CD4-positive, alpha-beta memory T cell (primary cell): ENCODE results near the gene CCDC90B. TPM values are rescaled to one million over a fixed set of nuclear protein-coding genes. Genes with fewer than 3 reads are reported as not detected.

Experiments
- CTCF ChIA-PET: fragments of 350-600 bp; sonication (Branson Sonifier 250); formaldehyde crosslinking; loops from one replicate; lab custom pipeline; 2021; ENCODE audit warnings: inconsistent platforms; ENCODE audit not compliant: partially characterized antibody; lab: Charles Lee
- POLR2A ChIA-PET: fragments of 350-600 bp; sonication (Branson Sonifier 250); formaldehyde crosslinking; loops from one replicate; lab custom pipeline; 2021; ENCODE audit not compliant: partially characterized antibody; lab: Charles Lee
- DNase-seq, 5 donors: peaks; one replicate each; pipeline versions ENCODE4 v3.0.0 to v3.0.0-alpha.2; 2020 to 2022; ENCODE audit warnings: mixed read lengths in 1 of 5
- H3K27ac ChIP-seq: one replicate; pipeline ENCODE4 v1.7.0; 2013; ENCODE audit warnings: low read depth, low read length
- H3K27me3 ChIP-seq: 2 replicates; pipeline ENCODE4 v1.7.0; 2013; ENCODE audit warnings: mild to moderate bottlenecking, low read length, moderate library complexity; ENCODE audit not compliant: insufficient read depth
- H3K36me3 ChIP-seq: 2 replicates; pipeline ENCODE4 v1.7.0; 2013; ENCODE audit warnings: mild to moderate bottlenecking, low read length, moderate library complexity; ENCODE audit not compliant: insufficient read depth
- H3K4me1 ChIP-seq: 2 replicates; pipeline ENCODE4 v1.7.0; 2013; ENCODE audit warnings: mild to moderate bottlenecking, low read length, moderate library complexity; ENCODE audit not compliant: insufficient read depth
- H3K4me3 ChIP-seq, 2 donors: one replicate each; pipeline ENCODE4 v1.7.0; 2013; ENCODE audit warnings: low read length in 2 of 2, mild to moderate bottlenecking in 1 of 2
- H3K9me3 ChIP-seq, 2 donors: one replicate each; pipeline ENCODE4 v1.7.0; 2013; ENCODE audit warnings: low read length in 2 of 2, control low read depth in 1 of 2; ENCODE audit not compliant: control insufficient read depth in 1 of 2
- H3K27ac Mint-ChIP-seq, 7 donors: one replicate each; pipeline ENCODE4 v1.8.0; 2020 to 2021; ENCODE audit warnings: mixed read lengths in 7 of 7, mild to moderate bottlenecking in 6 of 7, inconsistent platforms in 3 of 7, moderate library complexity in 3 of 7
- H3K27me3 Mint-ChIP-seq, 2 donors: one replicate each; pipeline ENCODE4 v1.8.0; 2020 to 2021; ENCODE audit warnings: mixed read lengths in 2 of 2
- H3K36me3 Mint-ChIP-seq, 2 donors: one replicate each; pipeline ENCODE4 v1.8.0; 2020 to 2021; ENCODE audit warnings: mixed read lengths in 2 of 2, inconsistent platforms in 1 of 2, mild to moderate bottlenecking in 1 of 2
- H3K4me1 Mint-ChIP-seq, 4 donors: one replicate each; pipeline ENCODE4 v1.8.0; 2020 to 2021; ENCODE audit warnings: mixed read lengths in 4 of 4, mild to moderate bottlenecking in 1 of 4
- H3K4me3 Mint-ChIP-seq, 8 donors: one replicate each; pipeline ENCODE4 v1.8.0; 2020 to 2021; ENCODE audit warnings: mixed read lengths in 8 of 8, mild to moderate bottlenecking in 7 of 8, moderate library complexity in 6 of 8, inconsistent platforms in 3 of 8
- H3K9me3 Mint-ChIP-seq, 8 donors: one replicate each; pipeline ENCODE4 v1.8.0; 2020 to 2021; ENCODE audit warnings: mixed read lengths in 8 of 8, mild to moderate bottlenecking in 5 of 8, inconsistent platforms in 3 of 8, moderate library complexity in 1 of 8
- intact Hi-C: fragments of 100-400 bp; cut with micrococcal nuclease; formaldehyde crosslinking; loops from one replicate; pipeline ENCODE4 v1.15.1; 2023
- polyA plus RNA-seq, 2 donors: library from polyadenylated mRNA; unstranded; fragments of 300-500 nt; fragmentation: Illumina TruSeq; gene quantifications; one replicate each; pipeline ENCODE4 v1.2.3, GENCODE V29; 2021
- total RNA-seq, 2 experiments: library from RNA; stranded (reverse); gene quantifications; one replicate each; pipeline ENCODE4 v1.2.3, GENCODE V29; 2021

Gene CCDC90B
- 10 to 100 TPM; 37.6 to 38.0 TPM for total RNA-seq
- 10 to 100 TPM; 60.8 to 79.5 TPM for polyA plus RNA-seq

GRCh38 chr11:83285771-83286528 is at the start of gene CCDC90B:
Gene CCDC90B, minus strand, starts transcription at chr11:83286367. Its CDS starts 395 bp downstream, at chr11:83285972.
- peak within 1 kb of the TSS; percentile 98 to 100 (median 100) for H3K27ac Mint-ChIP-seq
- Histone ChIP-seq H3K27me3 (no peaks in the 10 kb centered on the region), H3K4me1 (peaks cover 42% of the 10 kb centered on the region), H3K36me3 (no peaks in the 10 kb centered on the region), H3K4me3 (peak within 1 kb of the TSS; percentile 89 to 92), H3K27ac (peak within 1 kb of the TSS; percentile 95), H3K9me3 (no peaks in the 10 kb centered on the region)
- peak; percentile 95 to 97 (median 97) for DNase-seq
- ChIA-PET CTCF (interaction anchor here (0.8 to 2.8 kb wide), 5 partner anchors 36 to 418 kb away, joined by 3 to 16 read pairs (median 6); partner anchors contain the start of genes DDIAS, PCF11 and PRCP), POLR2A (interaction anchor here (0.6 to 4.1 kb wide), 11 partner anchors 9 to 388 kb away, joined by 3 to 72 read pairs (median 4); partner anchors contain the start of genes ANKRD42, DDIAS, PCF11 and PRCP)
- no peaks in the 10 kb centered on the region for H3K27me3 Mint-ChIP-seq
- H3K4me1 Mint-ChIP-seq: peaks cover 26 to 46% (median 34%) of the 10 kb centered on the region in 4 donors
- H3K36me3 Mint-ChIP-seq: peaks cover 4 to 20% of the 10 kb centered on the region in 2 donors
- peaks cover 0 to 3% (median 0%) of the 10 kb centered on the region in 8 donors for H3K9me3 Mint-ChIP-seq
- intact Hi-C loops: loop anchor here (1.0 to 5.0 kb wide), 6 partner anchors 93 to 1419 kb away; partner anchors contain the start of genes ANKRD42, DDIAS, FAM181B and PCF11
- H3K4me3 Mint-ChIP-seq: peak within 1 kb of the TSS; percentile 94 to 99 (median 98)

GRCh38 chr11:83335446-83336070 is 49.4 kb upstream of the CCDC90B start:
- H3K9me3 Mint-ChIP-seq: peaks cover 0 to 2% (median 0%) of the 10 kb centered on the region in 8 donors
- intact Hi-C loops: no loop called here
- peaks cover 0 to 3% (median under 1%) of the 10 kb centered on the region in 4 donors for H3K4me1 Mint-ChIP-seq
- H3K27ac Mint-ChIP-seq: no peak overlapping the region
- Histone ChIP-seq H3K4me3 (no peak overlapping the region), H3K27ac (no peak overlapping the region), H3K4me1 (no peaks in the 10 kb centered on the region), H3K9me3 (no peaks in the 10 kb centered on the region), H3K27me3 (no peaks in the 10 kb centered on the region), H3K36me3 (no peaks in the 10 kb centered on the region)
- H3K36me3 Mint-ChIP-seq: no peaks in the 10 kb centered on the region
- POLR2A ChIA-PET: no interaction called here
- H3K27me3 Mint-ChIP-seq: no peaks in the 10 kb centered on the region
- no peak for DNase-seq
- CTCF ChIA-PET: no interaction called here
- no peak overlapping the region for H3K4me3 Mint-ChIP-seq

- Mint-ChIP-seq H3K27ac (no peak overlapping the region), H3K4me3 (no peak overlapping the region), H3K9me3 (peaks cover 0 to 7% (median under 1%) of the 10 kb centered on the region in 8 donors), H3K36me3 (peaks cover 0 to 5% of the 10 kb centered on the region in 2 donors), H3K27me3 (peaks cover 7 to 8% of the 10 kb centered on the region in 2 donors), H3K4me1 (no peaks in the 10 kb centered on the region)
- no peak overlapping the region for H3K27ac ChIP-seq
- no peak for DNase-seq
- CTCF ChIA-PET: no interaction called here
- H3K27me3 ChIP-seq: no peaks in the 10 kb centered on the region
- POLR2A ChIA-PET: no interaction called here
- H3K36me3 ChIP-seq: no peaks in the 10 kb centered on the region
- H3K9me3 ChIP-seq: no peaks in the 10 kb centered on the region
- intact Hi-C loops: no loop called here
- H3K4me1 ChIP-seq: no peaks in the 10 kb centered on the region
- H3K4me3 ChIP-seq: no peak overlapping the region
Measured at GRCh38 chr11:83330303-83330702, 44.1 kb upstream of the CCDC90B start.

- H3K4me3 Mint-ChIP-seq: no peak overlapping the region
Measured at GRCh38 chr11:83326326-83326725, 40.2 kb upstream of the CCDC90B start.

GRCh38 chr11:83319346-83319745 is 33.2 kb upstream of the CCDC90B start:
- intact Hi-C loops: no loop called here

More at GRCh38 chr11:83326326-83326725, 40.2 kb upstream of the CCDC90B start:
- peaks cover 14 to 18% of the 10 kb centered on the region in 2 donors for H3K27me3 Mint-ChIP-seq
- Histone ChIP-seq H3K4me1 (no peaks in the 10 kb centered on the region), H3K27me3 (no peaks in the 10 kb centered on the region), H3K36me3 (no peaks in the 10 kb centered on the region), H3K4me3 (no peak overlapping the region), H3K27ac (no peak overlapping the region), H3K9me3 (no peaks in the 10 kb centered on the region)
- no peak for DNase-seq
- no peaks in the 10 kb centered on the region for H3K4me1 Mint-ChIP-seq
- ChIA-PET POLR2A (no interaction called here), CTCF (no interaction called here)
- H3K36me3 Mint-ChIP-seq: peaks cover 0 to 5% of the 10 kb centered on the region in 2 donors
- no peak overlapping the region for H3K27ac Mint-ChIP-seq
- intact Hi-C loops: no loop called here
- H3K9me3 Mint-ChIP-seq: peaks cover 0 to 7% (median under 1%) of the 10 kb centered on the region in 8 donors

GRCh38 chr11:83318931-83319330 is 32.8 kb upstream of the CCDC90B start:
- H3K36me3 ChIP-seq: no peaks in the 10 kb centered on the region
- DNase-seq: no peak
- intact Hi-C loops: no loop called here
- ChIA-PET CTCF (interaction anchor here (1.9 kb wide), 1 partner anchor 26 kb away, joined by 6 read pairs; no protein-coding TSS in a partner anchor), POLR2A (no interaction called here)
- no peak overlapping the region for H3K27ac Mint-ChIP-seq
- H3K9me3 Mint-ChIP-seq: peaks cover 0 to 5% (median 0%) of the 10 kb centered on the region in 8 donors
- H3K27me3 ChIP-seq: no peaks in the 10 kb centered on the region
- H3K36me3 Mint-ChIP-seq: no peaks in the 10 kb centered on the region
- H3K4me3 Mint-ChIP-seq: no peak overlapping the region
- H3K27ac ChIP-seq: no peak overlapping the region
- H3K4me1 Mint-ChIP-seq: no peaks in the 10 kb centered on the region
- H3K4me3 ChIP-seq: no peak overlapping the region
- peaks cover 8 to 11% of the 10 kb centered on the region in 2 donors for H3K27me3 Mint-ChIP-seq
- no peaks in the 10 kb centered on the region for H3K9me3 ChIP-seq
- no peaks in the 10 kb centered on the region for H3K4me1 ChIP-seq

More at GRCh38 chr11:83319346-83319745, 33.2 kb upstream of the CCDC90B start:
- Histone ChIP-seq H3K36me3 (no peaks in the 10 kb centered on the region), H3K27me3 (no peaks in the 10 kb centered on the region), H3K4me1 (no peaks in the 10 kb centered on the region), H3K27ac (no peak overlapping the region), H3K9me3 (no peaks in the 10 kb centered on the region), H3K4me3 (no peak overlapping the region)
- POLR2A ChIA-PET: no interaction called here
- Mint-ChIP-seq H3K27ac (no peak overlapping the region), H3K4me1 (no peaks in the 10 kb centered on the region), H3K4me3 (no peak overlapping the region), H3K27me3 (peaks cover 8 to 11% of the 10 kb centered on the region in 2 donors), H3K36me3 (no peaks in the 10 kb centered on the region), H3K9me3 (peaks cover 0 to 5% (median 0%) of the 10 kb centered on the region in 8 donors)
- DNase-seq: no peak
- CTCF ChIA-PET: interaction anchor here (1.9 kb wide), 1 partner anchor 26 kb away, joined by 6 read pairs; no protein-coding TSS in a partner anchor
